UCSD-AML1 (cell line): Measurements from ENCODE around the gene KRTAP4-12.
"Not testable (repeated sequence)": the region's sequence is repeated elsewhere in the genome, so short reads cannot be mapped to it uniquely, and the experiment has no call there.

Source experiments
- DNase-seq: peaks from one replicate; lab custom pipeline; 2025; ENCODE audit not compliant: unreplicated experiment; lab: John Stamatoyannopoulos, UW

The KRTAP4-12 gene

GRCh38 chr17:41123991-41124371 is at the start of gene KRTAP4-12:
Gene KRTAP4-12 (minus strand): TSS chr17:41124182. CDS start chr17:41124122, 60 bp downstream.
- DNase-seq, result not testable (repeated sequence)

GRCh38 chr17:41171886-41172285 is 47.9 kb upstream of the KRTAP4-12 start:
- DNase-seq, result no peak

GRCh38 chr17:41168121-41168520 is 44.1 kb upstream of the KRTAP4-12 start, which contains the start of gene KRTAP4-3:
Gene KRTAP4-3 (minus strand): TSS chr17:41168221. CDS start chr17:41168172, 49 bp downstream.
- DNase-seq, result no peak

- DNase-seq, result no peak
Observed at GRCh38 chr17:41167561-41167960, 43.6 kb upstream of the KRTAP4-12 start.

- DNase-seq, result no peak
Observed at GRCh38 chr17:41163828-41164227, 39.8 kb upstream of the KRTAP4-12 start.

- DNase-seq, result no peak
Observed at GRCh38 chr17:41160648-41161047, 36.7 kb upstream of the KRTAP4-12 start, which contains the start of gene KRTAP4-4. Gene KRTAP4-4 (minus strand): TSS chr17:41160748. CDS start chr17:41160691, 57 bp downstream.

- DNase-seq, result not testable (repeated sequence)
Observed at GRCh38 chr17:41160190-41160589, 36.2 kb upstream of the KRTAP4-12 start.

GRCh38 chr17:41153856-41154255 is 29.9 kb upstream of the KRTAP4-12 start:
- no peak for DNase-seq

- DNase-seq, result no peak
Observed at GRCh38 chr17:41151525-41151924, 27.5 kb upstream of the KRTAP4-12 start.

- DNase-seq, result no peak
Observed at GRCh38 chr17:41150026-41150425, 26.0 kb upstream of the KRTAP4-12 start.

GRCh38 chr17:41149652-41149985 is 25.6 kb upstream of the KRTAP4-12 start, which contains the start of gene KRTAP4-5:
Gene KRTAP4-5 (minus strand): TSS chr17:41149825. CDS start chr17:41149767, 58 bp downstream.
- no peak for DNase-seq

- not testable (repeated sequence) for DNase-seq
Observed at GRCh38 chr17:41148971-41149651, 25.1 kb upstream of the KRTAP4-12 start.

GRCh38 chr17:41147531-41148204 is 23.7 kb upstream of the KRTAP4-12 start:
- no peak for DNase-seq

GRCh38 chr17:41145261-41145660 is 21.3 kb upstream of the KRTAP4-12 start:
- DNase-seq, result no peak

- DNase-seq, result no peak
Observed at GRCh38 chr17:41144846-41145245, 20.9 kb upstream of the KRTAP4-12 start.

- DNase-seq, result no peak
Observed at GRCh38 chr17:41141361-41141760, 17.4 kb upstream of the KRTAP4-12 start.

GRCh38 chr17:41140360-41141131 is 16.6 kb upstream of the KRTAP4-12 start, which contains the start of gene KRTAP4-6:
Gene KRTAP4-6 (minus strand): TSS chr17:41140544. CDS start chr17:41140487, 57 bp downstream.
- DNase-seq, result no peak

- DNase-seq, result not testable (repeated sequence)
Observed at GRCh38 chr17:41139865-41140264, 15.9 kb upstream of the KRTAP4-12 start.

- no peak for DNase-seq
Observed at GRCh38 chr17:41133880-41134735, 10.1 kb upstream of the KRTAP4-12 start.

- no peak for DNase-seq
Observed at GRCh38 chr17:41131979-41132378, 8.0 kb upstream of the KRTAP4-12 start.
